GM12865 (cell line): ENCODE data around the gene DAZAP1.

ENCODE experiments used
- DNase-seq: peaks from one replicate; pipeline ENCODE4 v3.0.0; 2010; ENCODE audit warnings: low read depth
- H3K4me3 ChIP-seq: 2 replicates; pipeline ENCODE4 v1.5.1; 2011; ENCODE audit warnings: mild to moderate bottlenecking, low read depth, low read length, control low read depth
- TF ChIP-seq, protein P1 (sequence below): IDR thresholded peaks from 2 replicates; pipeline ENCODE4 v1.5.1; 2011; ENCODE audit warnings: low read length, control low read depth, low read depth, inconsistent platforms; ENCODE audit not compliant: insufficient read depth; ENCODE audit errors: missing control alignments

Gene DAZAP1

DNA sequence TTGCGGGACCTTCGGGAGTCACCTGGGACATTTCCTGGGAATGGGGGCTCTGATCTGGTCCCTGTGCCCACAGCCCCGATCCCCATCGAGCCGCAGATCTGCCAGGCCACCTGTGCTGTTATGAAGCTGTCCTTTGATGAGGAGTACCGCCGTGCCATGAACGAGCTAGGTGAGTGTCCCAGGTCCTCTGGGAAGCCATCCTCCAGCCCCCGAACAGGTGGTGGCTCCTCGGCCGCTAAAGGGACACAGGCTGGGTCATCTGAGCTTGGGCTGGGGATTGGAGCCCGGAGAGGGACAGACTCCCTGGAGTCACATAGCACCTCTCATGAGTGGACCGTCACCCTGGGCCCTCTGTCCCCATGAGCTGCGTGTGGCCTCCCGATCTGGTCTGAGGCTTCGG, 50.5 kb downstream of the DAZAP1 start:
- TF ChIP-seq, protein P1, sequence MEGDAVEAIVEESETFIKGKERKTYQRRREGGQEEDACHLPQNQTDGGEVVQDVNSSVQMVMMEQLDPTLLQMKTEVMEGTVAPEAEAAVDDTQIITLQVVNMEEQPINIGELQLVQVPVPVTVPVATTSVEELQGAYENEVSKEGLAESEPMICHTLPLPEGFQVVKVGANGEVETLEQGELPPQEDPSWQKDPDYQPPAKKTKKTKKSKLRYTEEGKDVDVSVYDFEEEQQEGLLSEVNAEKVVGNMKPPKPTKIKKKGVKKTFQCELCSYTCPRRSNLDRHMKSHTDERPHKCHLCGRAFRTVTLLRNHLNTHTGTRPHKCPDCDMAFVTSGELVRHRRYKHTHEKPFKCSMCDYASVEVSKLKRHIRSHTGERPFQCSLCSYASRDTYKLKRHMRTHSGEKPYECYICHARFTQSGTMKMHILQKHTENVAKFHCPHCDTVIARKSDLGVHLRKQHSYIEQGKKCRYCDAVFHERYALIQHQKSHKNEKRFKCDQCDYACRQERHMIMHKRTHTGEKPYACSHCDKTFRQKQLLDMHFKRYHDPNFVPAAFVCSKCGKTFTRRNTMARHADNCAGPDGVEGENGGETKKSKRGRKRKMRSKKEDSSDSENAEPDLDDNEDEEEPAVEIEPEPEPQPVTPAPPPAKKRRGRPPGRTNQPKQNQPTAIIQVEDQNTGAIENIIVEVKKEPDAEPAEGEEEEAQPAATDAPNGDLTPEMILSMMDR = no peak
- no peak overlapping the region for H3K4me3 ChIP-seq
- DNase-seq = no peak

DNA sequence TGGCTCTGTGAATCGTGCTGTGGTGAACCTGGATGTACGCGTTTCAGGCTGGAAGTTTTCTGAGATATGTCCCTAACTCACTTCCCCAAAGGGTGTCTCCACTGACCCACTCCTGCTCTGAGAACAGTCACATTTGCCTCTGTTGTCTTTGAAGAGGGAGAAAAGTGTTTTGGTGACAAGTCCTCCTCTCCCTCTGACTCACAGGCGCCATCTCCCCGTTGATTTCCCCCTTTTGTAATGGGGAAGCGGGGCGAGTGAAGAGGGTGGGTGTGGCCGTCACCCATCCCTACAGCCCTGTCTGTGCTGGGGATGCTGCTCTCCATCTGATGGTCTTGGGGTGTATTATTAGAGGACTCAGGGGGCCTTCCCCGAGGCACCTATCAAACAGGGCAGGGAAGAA, 52.1 kb downstream of the DAZAP1 start:
- no peak overlapping the region for H3K4me3 ChIP-seq
- no peak for DNase-seq
- TF ChIP-seq, protein P1 = no peak

DNA sequence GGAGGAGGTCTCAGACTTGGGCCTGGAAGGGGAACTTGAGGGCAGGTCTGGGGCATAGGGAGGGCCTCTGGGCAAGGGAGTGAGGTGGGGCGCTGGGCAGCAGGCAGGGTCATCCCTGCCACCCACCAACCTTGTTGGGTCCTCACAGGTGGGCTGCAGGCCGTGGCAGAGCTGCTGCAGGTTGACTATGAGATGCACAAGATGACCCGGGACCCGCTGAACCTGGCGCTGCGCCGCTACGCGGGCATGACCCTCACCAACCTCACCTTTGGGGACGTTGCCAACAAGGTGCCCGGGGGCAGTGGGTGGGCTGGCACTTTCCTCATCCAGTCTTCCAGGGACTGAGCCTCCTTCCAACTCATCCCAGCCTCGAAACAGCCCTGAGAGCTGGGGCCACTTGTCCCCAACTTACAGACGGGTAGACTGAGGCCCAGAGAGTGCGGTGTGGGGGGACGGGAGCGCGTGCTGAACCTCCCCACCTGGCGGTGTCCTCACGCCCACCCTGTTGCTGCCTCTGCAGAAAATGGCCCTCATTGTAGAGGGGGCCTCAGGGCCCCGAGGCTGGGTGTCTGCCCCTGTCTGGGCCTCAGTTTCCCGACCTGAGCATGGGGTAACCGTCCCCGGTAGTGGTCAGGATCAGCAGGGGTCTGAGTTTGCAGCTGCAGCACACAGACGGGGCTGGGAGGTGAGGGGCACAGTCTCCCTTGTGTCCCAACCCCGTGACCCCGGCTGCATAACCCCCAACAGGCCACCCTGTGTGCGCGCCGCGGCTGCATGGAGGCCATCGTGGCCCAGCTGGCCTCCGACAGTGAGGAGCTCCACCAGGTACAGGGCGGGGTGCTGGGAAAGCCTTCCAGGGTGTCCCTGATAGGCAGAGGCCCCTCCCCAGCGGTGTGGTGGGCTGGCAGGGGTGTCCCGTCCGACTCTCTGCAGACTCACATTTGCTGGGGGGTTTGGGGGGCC, 52.9 kb downstream of the DAZAP1 start:
- TF ChIP-seq, protein P1 = no peak
- DNase-seq = no peak
- no peak overlapping the region for H3K4me3 ChIP-seq

DNA sequence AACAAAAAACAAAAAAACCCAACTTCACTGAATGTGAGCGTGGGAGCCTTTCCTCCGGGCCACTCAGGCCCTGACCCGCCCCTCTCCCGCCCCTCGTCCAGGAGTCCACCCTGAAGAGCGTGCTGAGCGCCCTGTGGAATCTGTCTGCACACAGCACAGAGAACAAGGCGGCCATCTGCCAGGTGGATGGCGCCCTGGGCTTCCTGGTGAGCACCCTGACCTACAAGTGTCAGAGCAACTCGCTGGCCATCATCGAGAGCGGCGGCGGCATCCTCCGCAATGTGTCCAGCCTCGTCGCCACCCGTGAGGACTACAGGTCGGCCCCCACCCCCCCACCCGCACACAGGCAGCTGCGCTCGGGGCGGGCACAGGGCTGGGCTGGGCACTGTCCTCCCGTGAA, 54.5 kb downstream of the DAZAP1 start:
- TF ChIP-seq, protein P1 = no peak
- H3K4me3 ChIP-seq = no peak overlapping the region
- DNase-seq = no peak

DNA sequence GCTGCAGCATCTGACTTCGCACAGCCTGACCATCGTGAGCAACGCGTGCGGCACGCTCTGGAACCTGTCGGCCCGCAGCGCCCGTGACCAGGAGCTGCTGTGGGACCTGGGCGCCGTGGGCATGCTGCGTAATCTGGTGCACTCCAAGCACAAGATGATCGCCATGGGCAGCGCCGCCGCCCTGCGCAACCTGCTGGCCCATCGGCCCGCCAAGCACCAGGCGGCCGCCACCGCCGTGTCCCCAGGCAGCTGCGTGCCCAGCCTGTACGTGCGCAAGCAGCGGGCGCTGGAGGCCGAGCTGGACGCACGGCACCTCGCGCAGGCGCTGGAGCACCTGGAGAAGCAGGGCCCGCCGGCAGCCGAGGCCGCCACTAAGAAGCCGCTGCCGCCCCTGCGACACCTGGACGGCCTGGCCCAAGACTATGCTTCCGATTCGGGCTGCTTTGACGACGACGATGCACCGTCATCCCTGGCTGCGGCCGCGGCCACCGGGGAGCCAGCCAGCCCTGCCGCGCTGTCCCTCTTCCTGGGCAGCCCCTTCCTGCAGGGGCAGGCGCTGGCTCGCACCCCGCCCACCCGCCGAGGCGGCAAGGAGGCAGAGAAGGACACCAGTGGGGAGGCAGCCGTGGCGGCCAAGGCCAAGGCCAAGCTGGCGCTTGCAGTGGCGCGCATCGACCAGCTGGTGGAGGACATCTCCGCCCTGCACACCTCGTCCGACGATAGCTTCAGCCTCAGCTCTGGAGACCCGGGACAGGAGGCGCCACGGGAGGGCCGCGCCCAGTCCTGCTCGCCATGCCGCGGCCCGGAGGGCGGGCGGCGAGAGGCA, 58.0 kb downstream of the DAZAP1 start:
- DNase-seq = no peak
- H3K4me3 ChIP-seq = no peak overlapping the region
- TF ChIP-seq, protein P1 = no peak

DNA sequence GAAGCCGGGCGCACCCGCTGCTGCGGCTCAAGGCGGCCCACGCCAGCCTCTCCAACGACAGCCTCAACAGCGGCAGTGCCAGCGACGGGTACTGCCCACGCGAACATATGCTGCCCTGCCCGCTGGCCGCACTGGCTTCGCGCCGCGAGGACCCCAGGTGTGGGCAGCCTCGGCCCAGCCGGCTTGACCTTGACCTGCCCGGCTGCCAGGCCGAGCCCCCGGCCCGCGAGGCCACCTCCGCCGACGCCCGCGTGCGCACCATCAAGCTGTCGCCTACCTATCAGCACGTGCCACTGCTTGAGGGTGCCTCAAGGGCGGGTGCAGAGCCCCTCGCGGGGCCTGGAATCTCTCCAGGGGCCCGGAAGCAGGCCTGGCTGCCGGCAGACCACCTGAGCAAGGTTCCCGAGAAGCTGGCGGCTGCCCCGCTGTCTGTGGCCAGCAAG, 58.7 kb downstream of the DAZAP1 start:
- no peak for DNase-seq

More for the DNA sequence above, 58.7 kb downstream of the DAZAP1 start:
- TF ChIP-seq, protein P1 = no peak
- no peak overlapping the region for H3K4me3 ChIP-seq
